HT1080 (cell line): ENCODE results near the gene NPAS2. TPM values are rescaled to one million over a fixed set of nuclear protein-coding genes. Genes with fewer than 3 reads are reported as not detected.

Source experiments
- DNase-seq: peaks from one replicate; pipeline ENCODE4 v3.0.0-alpha.2; 2015; ENCODE audit warnings: low read depth
- total RNA-seq: library from RNA; depleted of rRNA; stranded (reverse); fragments of >200 nt; shearing (Covaris generic); gene quantifications from 2 replicates; pipeline ENCODE4 v1.2.3, GENCODE V29; 2014

NPAS2 gene
- total RNA-seq, 1 experiment from 2014 or later: 63.1 TPM

- DNase-seq: no peak
Observed at GRCh38 chr2:100987974-100988373, 168.0 kb downstream of the NPAS2 start.

GRCh38 chr2:100988630-100989417, 168.9 kb downstream of the NPAS2 start:
- DNase-seq: no peak

DNA sequence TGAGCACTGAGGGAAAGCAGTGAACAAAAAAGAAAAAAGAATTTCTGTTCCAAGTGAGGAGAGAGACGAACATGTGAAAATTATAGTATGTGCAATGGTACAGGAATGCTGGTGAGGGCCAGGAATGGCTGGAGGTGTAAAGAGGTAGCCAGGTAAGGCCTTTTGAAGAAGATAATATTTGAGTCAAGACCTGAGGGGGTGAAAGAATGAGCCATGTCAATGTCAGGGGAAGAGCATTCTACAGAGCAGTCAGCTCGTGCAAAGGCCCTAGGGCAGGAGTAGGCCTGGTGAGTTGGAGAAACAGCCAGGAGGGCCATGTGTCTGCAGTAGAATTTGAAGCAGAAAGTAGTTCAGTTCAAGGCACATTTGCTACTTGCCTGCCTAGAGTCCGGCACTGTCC, 169.7 kb downstream of the NPAS2 start:
- DNase-seq: no peak

DNA sequence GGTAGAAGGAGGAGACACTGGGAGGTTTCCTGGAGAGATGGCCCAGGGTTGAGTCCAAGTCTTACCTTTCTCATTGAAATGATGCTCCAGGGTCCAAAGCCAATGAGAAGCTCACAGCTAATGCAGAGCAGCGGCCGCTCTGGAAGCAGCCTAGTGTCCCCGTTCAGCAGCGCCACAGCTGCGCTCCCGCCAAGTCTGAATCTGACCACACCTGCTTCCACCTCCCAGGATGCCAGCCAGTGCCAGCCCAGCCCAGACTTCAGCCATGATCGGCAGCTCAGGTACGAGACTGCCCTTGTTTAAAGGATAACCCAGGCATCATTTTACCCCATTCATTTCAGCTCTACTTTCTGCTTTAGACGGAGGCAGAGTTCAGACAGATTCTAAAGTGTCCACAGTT, 170.2 kb downstream of the NPAS2 start:
- no peak for DNase-seq

- DNase-seq: no peak
Observed at GRCh38 chr2:100990650-100991403, 170.9 kb downstream of the NPAS2 start.

GRCh38 chr2:100991404-100991773, 171.4 kb downstream of the NPAS2 start:
- no peak for DNase-seq

DNA sequence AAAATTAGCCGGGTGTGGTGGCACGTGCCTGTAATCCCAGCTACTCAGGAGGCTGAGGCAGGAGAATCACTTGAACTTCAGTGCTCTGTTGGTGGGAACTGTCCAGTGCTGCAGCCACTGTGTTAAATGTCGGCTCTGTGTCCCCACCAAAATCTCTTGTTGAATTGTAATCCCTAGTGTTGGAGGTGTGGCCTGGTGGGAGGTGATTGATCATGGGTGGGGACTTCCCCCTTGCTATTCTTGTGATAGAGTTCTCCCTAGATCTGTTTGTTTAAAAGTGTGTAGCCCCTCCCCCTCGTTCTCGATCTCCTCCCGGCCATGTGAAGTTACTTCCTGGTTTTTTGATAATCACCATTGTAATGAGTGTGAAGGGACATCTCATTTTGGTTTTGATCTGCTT, 172.3 kb downstream of the NPAS2 start:
- DNase-seq: no peak

DNA sequence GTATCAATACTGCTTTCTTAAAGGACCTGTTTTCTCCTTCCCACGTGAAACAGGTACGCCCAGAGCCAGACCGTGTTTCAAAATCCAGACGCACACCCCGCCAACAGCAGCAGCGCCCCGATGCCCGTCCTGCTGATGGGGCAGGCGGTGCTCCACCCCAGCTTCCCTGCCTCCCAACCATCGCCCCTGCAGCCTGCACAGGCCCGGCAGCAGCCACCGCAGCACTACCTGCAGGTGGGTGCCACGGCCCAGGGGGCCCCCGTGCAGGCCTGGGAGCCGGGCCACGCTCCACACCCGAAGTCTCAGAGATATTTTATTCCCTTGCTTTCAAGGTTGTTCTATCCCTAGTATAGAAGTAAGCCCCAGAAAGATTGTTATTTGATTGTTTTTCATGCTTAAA, 173.4 kb downstream of the NPAS2 start:
- no peak for DNase-seq

- DNase-seq: no peak
Observed at GRCh38 chr2:100995309-100996075, 175.6 kb downstream of the NPAS2 start.

DNA sequence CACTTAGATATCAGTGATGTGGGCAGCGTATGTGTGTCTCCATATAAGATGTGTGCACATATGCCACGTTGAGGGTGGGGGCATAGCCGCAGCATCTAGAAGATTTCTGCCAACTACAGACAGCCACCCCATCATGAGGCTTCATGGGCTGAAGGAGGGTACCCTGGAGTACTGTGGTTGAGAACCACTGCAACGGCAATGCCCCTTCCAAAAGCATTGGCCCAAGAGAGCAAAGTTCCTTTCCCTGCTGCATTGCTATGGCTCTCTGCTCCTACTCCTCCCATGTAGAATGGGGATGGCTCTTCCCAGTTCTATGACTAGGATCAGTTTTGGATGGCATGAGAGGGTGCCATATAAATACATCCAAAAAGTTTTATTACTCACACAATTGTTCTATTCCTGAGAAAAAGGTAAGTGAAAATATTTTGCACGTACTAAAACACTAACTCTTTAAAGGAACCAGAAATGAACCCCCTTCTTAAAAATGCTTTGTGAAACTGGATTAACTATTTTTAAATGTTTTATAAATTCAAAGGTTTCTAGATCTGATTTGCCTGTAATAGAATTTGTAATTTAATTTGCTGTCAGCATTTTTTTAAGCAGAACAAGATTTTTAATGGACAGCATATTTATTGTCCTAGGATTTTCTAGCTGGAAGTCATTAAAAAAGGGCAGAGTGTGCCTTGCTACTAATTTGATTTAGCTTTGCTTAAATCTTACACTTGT, 177.7 kb downstream of the NPAS2 start:
- DNase-seq: no peak

- DNase-seq: no peak
Observed at GRCh38 chr2:100998235-100998573, 178.3 kb downstream of the NPAS2 start.

DNA sequence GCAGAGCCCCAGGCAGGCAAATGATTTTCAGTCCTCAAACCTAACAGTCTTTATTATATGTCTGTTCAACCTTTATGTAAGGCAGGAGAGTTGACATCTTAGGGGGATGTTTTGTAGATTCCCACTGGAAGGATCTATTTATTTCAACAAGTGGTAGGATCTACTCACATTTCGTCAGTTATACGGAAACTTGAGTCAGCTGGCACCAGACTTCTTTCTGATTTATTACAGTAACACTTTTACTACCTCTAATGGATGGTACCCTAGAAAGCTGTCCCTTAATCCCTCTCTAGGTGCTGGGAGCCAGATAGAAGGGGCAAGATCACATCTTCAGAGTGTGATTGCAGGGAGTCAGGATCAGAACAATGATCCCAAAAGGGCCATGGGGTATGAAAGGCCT, 180.1 kb downstream of the NPAS2 start:
- DNase-seq: no peak

DNA sequence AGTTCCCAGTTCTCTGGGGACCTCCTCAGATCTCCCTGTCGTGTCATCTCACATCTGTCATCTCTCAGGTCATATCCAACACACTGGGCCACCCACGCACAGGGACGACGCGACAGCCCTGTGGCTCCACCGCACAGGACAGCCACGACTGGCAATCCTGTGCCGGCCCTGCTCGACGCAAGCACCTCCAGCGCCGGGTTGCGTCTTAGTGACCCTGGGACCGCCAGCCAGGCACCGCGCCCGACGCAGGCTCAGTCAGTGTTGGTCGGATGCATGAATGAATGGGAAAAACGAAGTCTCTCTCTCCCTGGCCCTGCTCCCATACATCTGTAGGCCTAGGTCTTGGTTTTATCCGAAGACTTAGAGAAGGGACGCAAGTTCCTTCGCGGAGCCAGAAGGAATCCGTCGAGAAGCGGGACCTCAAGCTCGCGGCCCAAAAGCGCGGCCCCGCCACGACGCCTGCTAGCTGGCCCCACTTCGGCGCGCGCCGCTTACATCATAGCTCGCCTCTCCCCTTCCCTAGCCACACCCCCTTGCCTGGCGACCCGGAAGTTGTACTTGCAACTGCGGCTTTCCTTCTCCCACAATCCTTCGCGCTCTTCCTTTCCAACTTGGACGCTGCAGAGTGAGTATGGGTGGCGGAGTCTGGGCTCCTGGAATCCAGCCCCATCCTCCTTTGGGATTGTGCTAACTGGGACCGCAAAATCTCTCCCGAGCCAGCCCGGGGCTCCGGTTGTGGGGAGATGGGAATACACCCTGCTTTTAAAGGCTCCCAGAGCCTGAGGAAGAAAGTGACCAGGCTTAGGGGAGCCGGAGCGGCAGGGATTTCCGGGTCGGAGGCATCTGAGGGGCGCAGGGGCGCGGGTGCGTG, 182.0 kb downstream of the NPAS2 start, which contains the start of gene RPL31:
RPL31 (plus strand) TSS at position 599 of the 871 bp plus-strand sequence. CDS start 413 bp downstream, outside the sequence.
- peak; percentile 93 for DNase-seq

DNA sequence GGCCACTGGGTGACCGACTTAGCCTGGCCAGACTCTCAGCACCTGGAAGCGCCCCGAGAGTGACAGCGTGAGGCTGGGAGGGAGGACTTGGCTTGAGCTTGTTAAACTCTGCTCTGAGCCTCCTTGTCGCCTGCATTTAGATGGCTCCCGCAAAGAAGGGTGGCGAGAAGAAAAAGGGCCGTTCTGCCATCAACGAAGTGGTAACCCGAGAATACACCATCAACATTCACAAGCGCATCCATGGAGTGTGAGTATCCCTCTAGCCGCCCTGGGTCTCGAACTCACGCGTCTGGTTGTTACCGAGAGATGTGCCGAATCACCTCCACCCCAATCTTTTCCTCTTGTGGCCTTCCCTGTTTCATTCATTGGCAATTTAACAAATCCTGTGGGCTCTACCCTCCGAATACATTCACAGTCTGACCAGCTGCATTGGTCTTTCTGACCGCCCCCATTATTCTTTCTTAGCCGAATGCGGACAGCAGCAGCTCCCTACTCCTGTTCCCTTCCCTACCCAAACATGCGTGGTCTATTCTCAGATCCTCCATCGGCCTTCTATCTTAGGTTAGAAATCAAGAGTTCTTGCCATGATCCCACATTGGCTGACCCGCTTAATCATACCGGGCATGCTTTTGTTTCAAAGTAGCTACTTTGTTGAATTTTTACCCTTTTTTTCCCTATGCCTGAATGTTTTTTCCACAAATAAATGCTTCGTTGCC, 182.8 kb downstream of the NPAS2 start:
- DNase-seq: no peak

GRCh38 chr2:101003278-101003775, 183.4 kb downstream of the NPAS2 start:
- DNase-seq: no peak

GRCh38 chr2:101004620-101005325, 184.8 kb downstream of the NPAS2 start:
- DNase-seq: no peak

- no peak for DNase-seq
Observed at GRCh38 chr2:101006065-101006715, 186.3 kb downstream of the NPAS2 start.
